Dermis blood vessel endothelial cell (primary cell): ENCODE results near the gene KANSL2. TPM values are rescaled to one million over a fixed set of nuclear protein-coding genes. Genes with fewer than 3 reads are reported as not detected.
"Not testable (repeated sequence)": the region's sequence is repeated elsewhere in the genome, so short reads cannot be mapped to it uniquely, and the experiment has no call there.

ENCODE experiments used
- DNase-seq: peaks from one replicate; pipeline ENCODE4 v3.0.0; 2010
- total RNA-seq: library from RNA; depleted of rRNA; stranded (reverse); fragments of >200 nt; gene quantifications from 2 replicates; pipeline ENCODE4 v1.2.3, GENCODE V29; 2014

Gene KANSL2, protein sequence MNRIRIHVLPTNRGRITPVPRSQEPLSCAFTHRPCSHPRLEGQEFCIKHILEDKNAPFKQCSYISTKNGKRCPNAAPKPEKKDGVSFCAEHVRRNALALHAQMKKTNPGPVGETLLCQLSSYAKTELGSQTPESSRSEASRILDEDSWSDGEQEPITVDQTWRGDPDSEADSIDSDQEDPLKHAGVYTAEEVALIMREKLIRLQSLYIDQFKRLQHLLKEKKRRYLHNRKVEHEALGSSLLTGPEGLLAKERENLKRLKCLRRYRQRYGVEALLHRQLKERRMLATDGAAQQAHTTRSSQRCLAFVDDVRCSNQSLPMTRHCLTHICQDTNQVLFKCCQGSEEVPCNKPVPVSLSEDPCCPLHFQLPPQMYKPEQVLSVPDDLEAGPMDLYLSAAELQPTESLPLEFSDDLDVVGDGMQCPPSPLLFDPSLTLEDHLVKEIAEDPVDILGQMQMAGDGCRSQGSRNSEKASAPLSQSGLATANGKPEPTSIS
- 55.8 and 63.0 TPM in 2 replicates for total RNA-seq

DNA sequence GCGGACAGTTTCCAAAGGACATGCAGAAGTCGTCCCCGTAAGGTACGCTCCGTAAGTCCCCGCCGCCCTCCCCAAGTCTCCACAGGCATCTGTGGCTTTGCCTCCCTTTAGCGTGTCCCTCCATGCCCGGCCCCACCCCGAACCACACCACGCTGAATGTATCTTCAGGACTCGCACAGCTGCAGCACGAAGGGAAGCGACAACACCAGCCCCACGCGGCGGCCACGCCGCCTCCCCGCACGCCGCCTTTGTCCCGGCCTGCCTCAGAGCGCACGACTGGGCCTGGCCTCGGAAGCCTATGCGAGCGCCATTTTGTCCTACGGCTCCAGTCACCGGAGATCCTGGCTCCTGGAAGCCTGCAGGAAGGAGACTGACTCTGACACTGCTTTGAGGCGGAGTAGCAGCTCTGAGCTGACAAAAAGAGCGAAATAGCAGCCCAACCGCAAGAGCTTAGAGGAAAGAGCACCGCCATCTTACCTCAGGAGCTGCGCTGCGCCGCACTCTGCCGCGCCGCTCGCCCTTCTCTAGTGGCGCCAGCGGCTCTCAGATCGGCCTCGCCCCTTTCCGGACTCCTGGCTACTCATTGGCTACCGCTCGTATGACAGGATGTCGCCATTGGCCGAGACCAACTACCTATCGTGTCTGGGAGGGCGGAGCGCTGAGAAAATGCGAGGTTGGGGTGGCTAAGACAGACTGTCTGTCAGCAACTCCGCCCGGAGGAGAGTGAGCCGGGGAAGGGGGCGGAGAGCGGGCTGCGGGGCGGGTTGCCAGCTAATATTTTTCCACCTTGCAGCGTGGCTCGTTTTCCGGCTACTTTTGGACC, at the start of gene KANSL2:
TSS of gene KANSL2 (minus strand) at position 529 of the 823 bp plus-strand sequence. CDS start 606 bp downstream, outside the sequence.
- peak; percentile 99 for DNase-seq

DNA sequence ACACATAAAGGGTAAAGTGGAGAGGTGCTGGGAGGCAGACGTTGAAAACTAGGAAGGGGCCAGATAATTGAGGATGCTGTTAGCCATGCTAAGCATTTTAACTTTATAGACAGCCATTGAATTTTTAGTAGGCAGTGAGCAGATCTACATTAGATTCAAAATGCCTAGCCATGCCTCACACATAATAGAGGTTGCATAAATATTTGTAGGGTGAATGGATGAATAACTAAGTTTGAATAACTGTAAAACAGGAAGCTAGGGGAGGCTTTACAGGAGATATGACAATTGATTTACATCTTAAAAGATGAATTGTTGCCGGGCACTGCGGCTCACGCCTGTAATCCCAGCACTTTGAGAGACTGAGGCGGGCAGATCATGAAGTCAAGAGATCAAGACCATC, 46.8 kb upstream of the KANSL2 start:
- DNase-seq, result no peak

DNA sequence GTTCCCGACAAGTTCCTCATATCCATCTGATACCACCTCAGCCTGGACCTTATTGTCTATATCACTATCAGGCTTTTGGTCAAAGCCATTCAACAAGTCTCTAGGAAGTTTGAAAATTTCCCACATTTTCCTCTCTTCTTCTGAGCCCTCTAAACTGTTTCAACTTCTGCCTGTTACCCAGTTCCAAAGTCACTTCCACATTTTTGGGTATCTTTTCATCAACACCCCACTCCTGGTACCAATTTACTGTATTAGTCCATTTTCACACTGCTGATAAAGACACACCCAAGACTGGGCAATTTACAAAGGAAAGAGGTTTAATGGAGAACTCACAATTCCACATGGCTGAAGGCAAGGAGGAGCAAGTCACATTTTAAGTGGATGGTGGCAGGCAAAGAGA, 38.7 kb upstream of the KANSL2 start:
- DNase-seq, result not testable (repeated sequence)

GRCh38 chr12:48720171-48720570, 38.1 kb upstream of the KANSL2 start:
- not testable (repeated sequence) for DNase-seq

GRCh38 chr12:48719002-48719401, 37.0 kb upstream of the KANSL2 start:
- DNase-seq, result not testable (repeated sequence)

DNA sequence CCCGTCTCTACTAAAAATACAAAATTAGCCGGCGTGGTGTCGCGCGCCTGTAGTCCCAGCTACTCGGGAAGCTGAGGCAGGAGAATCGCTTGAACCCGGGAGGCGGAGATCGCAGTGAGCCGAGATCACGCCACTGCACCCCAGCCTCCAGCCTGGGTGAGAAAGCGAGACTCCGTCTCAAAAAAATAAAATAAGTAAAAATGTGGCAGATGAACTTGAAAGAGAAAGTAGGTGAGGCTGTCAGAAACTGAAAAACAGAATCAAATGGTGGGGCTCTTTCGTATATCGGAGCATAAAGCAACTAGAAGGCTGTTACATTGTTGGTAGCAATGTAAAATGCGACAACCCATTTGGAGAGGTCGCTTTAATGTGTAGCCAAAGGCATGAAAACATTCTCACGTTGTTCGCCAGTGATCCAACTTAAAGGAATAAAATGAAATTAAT, 35.2 kb upstream of the KANSL2 start:
- DNase-seq, result peak; percentile 28

DNA sequence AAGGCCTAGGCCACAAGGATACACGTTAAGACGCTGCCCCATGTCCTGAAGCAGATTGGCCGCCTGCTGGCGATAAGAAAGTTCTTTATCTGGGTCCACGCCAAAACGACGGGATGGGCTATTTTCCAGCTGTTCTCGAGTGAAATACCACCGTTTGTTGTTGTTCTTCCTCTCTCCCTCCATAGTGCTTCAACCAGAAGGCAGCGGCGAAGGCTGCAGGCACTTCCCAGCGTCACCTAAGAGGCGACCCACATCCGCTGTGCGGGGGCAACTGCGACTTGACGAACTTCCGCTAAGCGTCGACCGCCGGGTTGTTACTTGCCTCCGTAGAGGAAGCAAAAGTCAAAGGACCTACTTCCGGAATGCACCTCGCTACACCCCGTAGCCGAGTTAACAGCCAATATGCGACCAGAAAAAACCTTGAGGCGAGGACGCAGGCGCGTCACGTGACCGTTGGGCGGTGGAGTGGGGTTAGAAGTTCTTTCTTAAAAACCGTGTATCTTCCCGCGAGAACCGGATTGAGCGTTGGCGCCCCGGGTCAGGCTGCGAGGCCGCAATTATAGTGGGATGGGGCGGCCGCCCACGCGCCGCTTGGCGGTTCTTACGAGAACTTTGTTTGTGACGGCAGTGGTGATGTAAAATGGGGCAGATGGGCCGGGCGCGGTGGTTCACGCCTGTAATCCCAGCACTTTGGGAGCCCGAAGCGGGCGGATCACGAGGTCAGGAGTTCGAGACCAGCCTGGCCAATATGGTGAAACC, 34.6 kb upstream of the KANSL2 start, which contains the start of gene CCNT1:
TSS of gene CCNT1 (minus strand) at position 215 of the 759 bp plus-strand sequence. CDS start at position 183, 32 bp downstream.
- peak; percentile 100 for DNase-seq

DNA sequence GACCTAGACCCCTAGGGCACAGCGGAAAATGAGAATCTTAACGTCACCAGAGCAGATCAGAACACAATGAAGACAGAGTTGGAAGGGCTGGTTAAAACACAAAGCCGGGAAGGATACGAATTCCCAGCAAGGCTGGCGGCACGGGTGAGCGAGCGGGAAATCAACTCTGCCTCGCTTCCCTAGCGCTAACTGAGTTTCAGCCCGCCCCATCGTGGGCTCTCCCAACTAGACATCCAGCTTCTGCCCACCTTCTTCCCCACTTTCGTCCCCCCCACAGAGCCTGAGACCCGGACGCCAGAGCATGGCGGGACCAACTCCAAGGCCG, 34.1 kb upstream of the KANSL2 start:
- DNase-seq, result no peak

- no peak for DNase-seq
These were observed 30.2 kb upstream of the KANSL2 start for GRCh38 chr12:48712209-48712608.

- not testable (repeated sequence) for DNase-seq
These were observed 16.8 kb upstream of the KANSL2 start for GRCh38 chr12:48698822-48699221.

DNA sequence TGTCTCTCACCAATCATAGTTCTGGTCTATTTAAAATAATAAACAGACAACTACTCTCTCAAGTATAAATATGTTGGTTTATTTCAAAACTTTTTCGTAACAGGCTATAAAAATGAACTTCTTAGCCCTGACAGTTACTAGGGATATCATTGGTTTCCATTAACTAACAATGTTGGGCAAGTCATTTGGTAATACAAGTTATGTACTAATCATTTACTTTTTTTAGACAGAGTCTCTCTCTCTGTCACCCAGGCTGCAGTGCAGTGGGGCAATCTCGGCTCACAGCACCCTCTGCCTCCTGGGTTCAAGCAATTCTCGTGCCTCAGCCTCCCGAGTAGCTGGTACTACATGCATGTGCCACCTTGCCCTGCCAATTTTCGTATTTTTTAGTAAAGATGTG, 14.6 kb upstream of the KANSL2 start:
- DNase-seq, result no peak

- DNase-seq, result no peak
These were observed 13.8 kb upstream of the KANSL2 start for GRCh38 chr12:48695859-48696258.

DNA sequence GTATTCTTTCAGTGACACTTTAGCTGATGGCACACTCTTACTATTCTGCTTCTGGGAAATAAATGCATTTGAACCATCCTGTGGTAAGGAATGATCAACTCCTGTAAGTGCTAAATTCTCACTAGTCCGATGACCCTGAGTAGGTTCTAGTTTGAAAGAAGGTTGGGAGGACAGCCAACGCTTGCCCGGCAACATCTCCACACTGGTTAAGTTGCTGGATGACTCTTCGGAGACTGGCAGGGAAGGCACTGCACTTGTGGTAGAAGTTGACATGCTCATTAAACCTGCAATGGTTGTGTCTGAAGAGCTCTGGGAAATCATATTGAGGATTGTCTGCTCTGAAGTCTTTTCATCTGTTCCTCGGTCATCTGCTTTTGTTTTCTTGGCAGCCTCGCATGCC, 12.0 kb upstream of the KANSL2 start:
- no peak for DNase-seq

DNA sequence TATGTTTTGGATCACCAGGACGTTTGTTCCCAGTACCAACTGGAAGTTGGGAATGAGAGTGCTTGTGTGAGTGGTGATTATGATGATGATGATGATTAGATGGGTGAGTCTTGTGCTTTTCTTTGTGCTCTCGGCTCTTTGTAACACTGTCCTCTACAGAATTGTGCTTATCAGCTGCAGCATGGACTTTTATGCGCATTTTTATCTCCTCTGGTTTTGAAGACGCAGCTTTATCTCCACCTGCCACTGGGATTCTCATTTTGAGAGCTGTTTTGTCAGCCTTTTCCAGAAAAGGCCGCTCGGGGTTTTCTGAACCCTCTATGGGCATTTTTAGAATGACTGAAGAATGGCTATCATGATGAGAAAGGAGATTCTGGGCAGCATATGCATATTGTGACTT, 11.5 kb upstream of the KANSL2 start:
- DNase-seq, result no peak

DNA sequence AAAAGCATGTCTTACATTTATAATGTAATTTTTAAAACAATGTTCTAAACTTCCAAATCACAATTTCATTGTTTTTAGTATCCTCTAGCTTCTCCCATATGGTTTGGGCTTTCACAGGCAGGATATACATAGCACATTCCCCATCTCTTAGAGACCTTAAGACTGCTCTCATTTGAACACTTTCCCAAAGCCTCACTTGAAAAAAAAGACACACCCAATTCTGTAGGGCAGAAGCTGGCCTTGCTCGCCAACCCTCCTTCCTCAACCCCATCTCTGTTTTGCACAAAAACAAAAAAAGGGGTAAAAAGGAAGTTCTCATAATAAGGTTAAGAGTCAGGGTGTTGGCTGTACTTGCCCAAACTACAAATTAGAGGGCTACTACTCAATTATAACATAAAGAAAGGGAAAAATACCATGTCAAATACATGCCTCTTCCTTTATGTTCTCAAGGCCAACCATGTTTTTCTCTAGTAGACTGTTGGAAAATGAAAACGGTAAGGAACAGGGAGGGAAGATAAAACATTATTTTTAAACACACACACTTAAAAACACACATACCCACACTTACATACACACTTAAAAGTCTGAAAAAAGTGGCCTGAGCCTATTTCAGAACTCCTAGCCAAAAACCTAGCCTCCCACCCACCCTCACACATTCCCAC, 9.9 kb upstream of the KANSL2 start:
- DNase-seq, result no peak

GRCh38 chr12:48690990-48691389, 9.0 kb upstream of the KANSL2 start:
- DNase-seq, result no peak

DNA sequence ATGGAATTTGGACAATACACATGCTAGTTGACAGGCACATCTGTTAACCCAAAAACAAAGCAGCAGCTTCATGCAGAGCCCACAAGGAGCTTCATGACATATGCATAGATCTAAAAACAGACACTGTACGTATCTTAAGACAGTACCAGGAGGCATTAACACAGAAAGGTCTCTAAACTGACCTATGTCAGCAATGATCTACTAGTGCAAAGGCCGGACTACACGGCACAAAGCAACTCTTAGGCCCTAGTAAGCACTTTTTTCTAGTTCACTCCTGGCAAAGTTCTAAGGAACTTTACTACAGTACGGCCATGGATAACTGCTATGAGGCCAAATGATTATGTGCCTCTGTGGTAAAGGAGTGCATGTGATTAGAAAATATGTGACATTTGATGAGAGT, 8.4 kb upstream of the KANSL2 start:
- DNase-seq, result no peak

DNA sequence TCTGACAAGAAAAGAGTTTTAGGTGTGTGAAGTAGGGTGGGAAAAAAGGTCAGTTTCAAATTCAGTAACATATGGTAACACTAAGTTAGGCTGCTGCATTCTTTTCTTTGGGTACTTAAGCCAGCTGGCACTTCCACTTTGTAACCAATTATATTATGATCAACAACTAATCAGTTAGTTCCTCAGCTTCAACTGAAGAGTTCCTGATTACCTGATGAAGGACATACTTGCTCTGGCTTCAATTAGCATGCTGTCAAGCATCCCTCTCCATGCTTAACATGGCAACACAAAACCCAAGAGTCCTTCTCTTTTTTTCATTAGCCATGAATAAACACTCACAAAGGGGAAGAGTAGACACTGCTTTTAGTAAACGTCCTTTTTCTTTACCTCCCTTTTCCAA, 6.8 kb upstream of the KANSL2 start:
- DNase-seq, result no peak

DNA sequence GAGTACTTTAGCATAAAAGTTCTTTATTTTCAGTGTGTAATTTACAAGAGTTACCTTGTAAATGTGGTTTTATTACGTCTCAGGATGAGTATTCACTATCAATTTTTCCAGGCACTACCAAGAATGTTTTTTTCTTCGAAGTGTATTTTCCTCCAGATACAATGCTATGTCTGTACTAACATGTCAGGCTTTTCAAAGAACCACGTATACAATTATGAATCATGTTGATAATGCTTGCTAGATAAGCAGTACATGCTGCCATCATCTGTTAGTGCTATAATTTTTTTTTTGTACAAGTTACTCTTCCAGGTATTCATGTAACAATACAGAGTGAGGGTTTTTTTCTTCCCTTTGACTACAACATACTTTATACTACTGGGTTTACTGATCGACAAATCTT, 5.6 kb upstream of the KANSL2 start:
- no peak for DNase-seq

- no peak for DNase-seq
These were observed 4.7 kb upstream of the KANSL2 start for GRCh38 chr12:48686615-48687334.

DNA sequence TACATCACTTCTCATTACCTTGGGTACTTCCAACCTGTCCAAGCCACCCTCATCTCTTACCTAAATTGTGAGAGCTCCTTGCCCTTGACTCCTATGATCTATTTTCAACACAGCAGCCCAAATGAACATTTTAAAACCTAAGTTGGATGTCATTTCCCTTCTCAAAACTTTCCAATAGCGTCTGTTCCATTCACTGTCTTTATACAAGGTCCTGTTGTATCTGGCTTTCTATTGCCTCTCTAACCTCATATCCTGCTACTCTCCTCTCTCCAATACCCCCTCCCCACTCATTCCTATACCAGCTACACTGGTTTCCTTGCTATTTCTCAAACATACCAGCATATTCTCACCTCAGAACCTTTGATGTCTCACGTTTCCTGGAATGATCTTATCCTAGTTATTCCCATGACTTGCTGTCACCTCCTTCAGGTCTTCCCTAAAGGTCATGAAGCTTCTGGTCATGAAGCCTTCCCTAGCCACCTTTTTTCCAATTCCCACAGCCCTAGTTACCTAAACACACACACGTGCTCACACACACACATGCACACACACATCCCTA, 4.1 kb upstream of the KANSL2 start:
- no peak for DNase-seq
